ENCODE measurements around the gene CHST3. TPM values are rescaled to one million over a fixed set of nuclear protein-coding genes. Genes with fewer than 3 reads are reported as not detected.

CHST3 gene
- polyA plus RNA-seq, 1 donor from 2014 or later, result 4.1 TPM

GRCh38 chr10:72050873-72051272, 86.7 kb downstream of the CHST3 start:
- no peaks in the 10 kb centered on the region for H4K20me1 ChIP-seq (ENCODE audit: insufficient read depth)
- TF ChIP-seq SMC3 (conservative IDR thresholded peaks at IDR 0.05; ENCODE audit: poor library complexity) (no peak), REST (IDR thresholded peaks at IDR 0.05; ENCODE audit: borderline replicate concordance) (no peak), EP300 (conservative IDR thresholded peaks at IDR 0.05; ENCODE audit: poor library complexity, severe bottlenecking) (no peak), EZH2 (IDR thresholded peaks at IDR 0.05; ENCODE audit: borderline replicate concordance, insufficient read depth, low read length, poor library complexity, severe bottlenecking) (no peak), POLR2AphosphoS5 (IDR thresholded peaks at IDR 0.05) (no peak), TAF1 (IDR thresholded peaks at IDR 0.05; ENCODE audit: low read depth) (no peak), CTCF (IDR thresholded peaks at IDR 0.05; ENCODE audit: poor library complexity, severe bottlenecking) (no peak), MXI1 (conservative IDR thresholded peaks at IDR 0.05; ENCODE audit: poor library complexity, severe bottlenecking) (no peak)
- H3K9me2 ChIP-seq (ENCODE audit: insufficient read depth, low read length), result no peaks in the 10 kb centered on the region
- H3K36me3 ChIP-seq (ENCODE audit: insufficient read depth, low read length), result no peaks in the 10 kb centered on the region
- no peaks in the 10 kb centered on the region for H3K27me3 ChIP-seq (ENCODE audit: insufficient read depth, low read depth, low read length)
- H3F3A ChIP-seq (ENCODE audit: insufficient read depth, low read length, poor library complexity, severe bottlenecking), result no peaks in the 10 kb centered on the region
- H3K4me3 ChIP-seq (ENCODE audit: low read length), result no peak overlapping the region
- no peaks in the 10 kb centered on the region for H3K9me3 ChIP-seq (ENCODE audit: low read length)
- no peak overlapping the region for H3K9ac ChIP-seq (ENCODE audit: low read length)
- H3K79me2 ChIP-seq (replicated peaks; ENCODE audit: insufficient read depth, low read length), result no peaks in the 10 kb centered on the region
- H3K27ac ChIP-seq (ENCODE audit: low read length), result no peak overlapping the region
- no peak overlapping the region for H3K4me2 ChIP-seq (ENCODE audit: low read length)
- H2AFZ ChIP-seq (ENCODE audit: low read depth, low read length), result no peak overlapping the region

- Histone ChIP-seq H4K20me1 (ENCODE audit: insufficient read depth) (no peaks in the 10 kb centered on the region), H3K27me3 (ENCODE audit: insufficient read depth, low read depth, low read length) (no peaks in the 10 kb centered on the region), H2AFZ (ENCODE audit: low read depth, low read length) (no peak overlapping the region), H3K27ac (ENCODE audit: low read length) (no peak overlapping the region), H3F3A (ENCODE audit: insufficient read depth, low read length, poor library complexity, severe bottlenecking) (no peaks in the 10 kb centered on the region), H3K9me2 (ENCODE audit: insufficient read depth, low read length) (no peaks in the 10 kb centered on the region), H3K9ac (ENCODE audit: low read length) (no peak overlapping the region), H3K36me3 (ENCODE audit: insufficient read depth, low read length) (no peaks in the 10 kb centered on the region), H3K79me2 (replicated peaks; ENCODE audit: insufficient read depth, low read length) (no peaks in the 10 kb centered on the region), H3K4me2 (ENCODE audit: low read length) (no peak overlapping the region), H3K9me3 (ENCODE audit: low read length) (no peaks in the 10 kb centered on the region), H3K4me3 (ENCODE audit: low read length) (no peak overlapping the region)
- no peak for TF ChIP-seq MXI1 (conservative IDR thresholded peaks at IDR 0.05; ENCODE audit: poor library complexity, severe bottlenecking)
- TF ChIP-seq EP300 (conservative IDR thresholded peaks at IDR 0.05; ENCODE audit: poor library complexity, severe bottlenecking), result no peak
- TF ChIP-seq TAF1 (IDR thresholded peaks at IDR 0.05; ENCODE audit: low read depth), result no peak
- no peak for TF ChIP-seq POLR2AphosphoS5 (IDR thresholded peaks at IDR 0.05)
- no peak for TF ChIP-seq EZH2 (IDR thresholded peaks at IDR 0.05; ENCODE audit: borderline replicate concordance, insufficient read depth, low read length, poor library complexity, severe bottlenecking)
- no peak for TF ChIP-seq RAD21 (conservative IDR thresholded peaks at IDR 0.05)
- no peak for TF ChIP-seq CTCF (IDR thresholded peaks at IDR 0.05; ENCODE audit: poor library complexity, severe bottlenecking)
- TF ChIP-seq SMC3 (conservative IDR thresholded peaks at IDR 0.05; ENCODE audit: poor library complexity), result no peak
- TF ChIP-seq REST (IDR thresholded peaks at IDR 0.05; ENCODE audit: borderline replicate concordance), result no peak
Measured at GRCh38 chr10:72053690-72054089, 89.5 kb downstream of the CHST3 start.
